HG02852 (cell line): Measurements from ENCODE around the gene RAB36.
"Not testable (repeated sequence)": the region's sequence is repeated elsewhere in the genome, so short reads cannot be mapped to it uniquely, and the experiment has no call there.

ENCODE experiments used
- ATAC-seq: cut with Tn5 transposase; IDR thresholded peaks from one replicate; pipeline ENCODE4 v1.9.1; 2021; ENCODE audit warnings: mild to moderate bottlenecking, moderate library complexity; ENCODE audit not compliant: unreplicated experiment

RAB36 gene

GRCh38 chr22:23136991-23137390 lies 8.3 kb upstream of the RAB36 start:
- not testable (repeated sequence) for ATAC-seq

- no peak for ATAC-seq
These were observed 7.8 kb upstream of the RAB36 start for GRCh38 chr22:23137468-23137867.

- ATAC-seq, result no peak
These were observed 7.2 kb upstream of the RAB36 start for GRCh38 chr22:23137905-23138561.

GRCh38 chr22:23138584-23139435 lies 6.5 kb upstream of the RAB36 start:
- ATAC-seq, result no peak

GRCh38 chr22:23140385-23140784 lies 4.9 kb upstream of the RAB36 start:
- ATAC-seq, result no peak

- ATAC-seq, result no peak
These were observed 2.7 kb upstream of the RAB36 start for GRCh38 chr22:23142546-23143105.

- ATAC-seq, result no peak
These were observed 2.2 kb upstream of the RAB36 start for GRCh38 chr22:23143119-23143518.

GRCh38 chr22:23144432-23144831 lies 845 bp upstream of the RAB36 start:
- no peak for ATAC-seq

GRCh38 chr22:23145878-23146470 lies 697 bp downstream of the RAB36 start:
- ATAC-seq, result no peak

- no peak for ATAC-seq
These were observed 1.4 kb downstream of the RAB36 start for GRCh38 chr22:23146478-23147205.

- ATAC-seq, result no peak
These were observed 2.5 kb downstream of the RAB36 start for GRCh38 chr22:23147617-23148387.

- no peak for ATAC-seq
These were observed 4.5 kb downstream of the RAB36 start for GRCh38 chr22:23149743-23150238.

- no peak for ATAC-seq
These were observed 5.5 kb downstream of the RAB36 start for GRCh38 chr22:23150762-23151161.

- ATAC-seq, result no peak
These were observed 6.5 kb downstream of the RAB36 start for GRCh38 chr22:23151827-23152226.

- no peak for ATAC-seq
These were observed 7.2 kb downstream of the RAB36 start for GRCh38 chr22:23152238-23153114.

- no peak for ATAC-seq
These were observed 8.7 kb downstream of the RAB36 start for GRCh38 chr22:23153994-23154393.

GRCh38 chr22:23154461-23154860 lies 9.2 kb downstream of the RAB36 start:
- no peak for ATAC-seq

GRCh38 chr22:23155143-23155542 lies 9.9 kb downstream of the RAB36 start:
- no peak for ATAC-seq

- ATAC-seq, result no peak
These were observed 10.6 kb downstream of the RAB36 start for GRCh38 chr22:23155831-23156230.
